ENCODE data around the gene ALDH16A1. TPM values are rescaled to one million over a fixed set of nuclear protein-coding genes. Genes with fewer than 3 reads are reported as not detected.

ALDH16A1 gene
- total RNA-seq, 1 donor from 2014 or later, result 14.7 TPM

DNA sequence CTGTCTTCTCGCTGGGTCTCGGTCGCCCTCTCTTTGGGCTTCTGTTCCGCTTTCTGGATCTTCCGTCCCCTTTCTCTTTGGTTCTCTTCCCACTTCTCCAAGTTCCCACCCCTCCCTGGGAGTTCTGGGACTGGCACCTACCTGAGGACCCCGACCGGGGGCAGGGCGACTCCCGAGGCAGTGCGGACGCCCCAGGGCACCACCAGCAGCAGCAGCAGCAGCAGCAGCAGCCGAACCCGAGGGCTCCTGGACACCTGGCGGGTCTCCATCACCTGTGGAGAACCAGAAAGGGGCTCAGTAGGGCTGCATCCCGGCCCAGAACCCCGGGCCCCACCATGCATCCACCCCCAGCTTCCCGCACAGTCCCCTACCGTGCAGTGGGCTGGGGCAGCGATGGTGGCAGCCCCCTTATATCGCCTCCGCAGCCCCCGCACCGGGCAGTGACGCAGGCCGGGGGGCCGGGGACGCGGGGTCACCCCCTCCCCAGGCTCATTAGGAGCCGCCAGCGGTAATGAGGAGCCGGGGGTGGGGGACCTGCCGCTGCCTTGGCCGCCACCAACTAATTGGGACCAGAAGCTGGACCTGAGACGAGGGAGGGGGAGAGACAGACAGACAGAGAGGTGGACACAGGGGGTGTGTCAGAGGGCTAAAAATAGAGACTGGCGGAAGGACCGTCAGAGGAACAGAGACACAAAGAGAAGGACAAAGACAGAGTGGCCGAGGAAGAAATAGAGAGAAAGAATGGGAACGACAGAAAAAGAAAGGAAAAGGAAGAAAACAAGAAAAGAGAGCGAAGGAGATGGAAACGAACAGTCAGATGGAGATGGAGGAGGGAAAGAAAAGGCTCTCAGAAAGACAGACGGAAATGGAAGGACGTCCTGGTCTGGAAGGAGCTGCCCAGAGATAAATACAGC, 29.7 kb upstream of the ALDH16A1 start, which contains the start of gene PTH2:
TSS of gene PTH2 (minus strand) at position 371 of the 914 bp plus-strand sequence. CDS start at position 269, 102 bp downstream.
- peak; percentile 86 for TF ChIP-seq EZH2 (IDR thresholded peaks at IDR 0.05)
- TF ChIP-seq, protein P1, sequence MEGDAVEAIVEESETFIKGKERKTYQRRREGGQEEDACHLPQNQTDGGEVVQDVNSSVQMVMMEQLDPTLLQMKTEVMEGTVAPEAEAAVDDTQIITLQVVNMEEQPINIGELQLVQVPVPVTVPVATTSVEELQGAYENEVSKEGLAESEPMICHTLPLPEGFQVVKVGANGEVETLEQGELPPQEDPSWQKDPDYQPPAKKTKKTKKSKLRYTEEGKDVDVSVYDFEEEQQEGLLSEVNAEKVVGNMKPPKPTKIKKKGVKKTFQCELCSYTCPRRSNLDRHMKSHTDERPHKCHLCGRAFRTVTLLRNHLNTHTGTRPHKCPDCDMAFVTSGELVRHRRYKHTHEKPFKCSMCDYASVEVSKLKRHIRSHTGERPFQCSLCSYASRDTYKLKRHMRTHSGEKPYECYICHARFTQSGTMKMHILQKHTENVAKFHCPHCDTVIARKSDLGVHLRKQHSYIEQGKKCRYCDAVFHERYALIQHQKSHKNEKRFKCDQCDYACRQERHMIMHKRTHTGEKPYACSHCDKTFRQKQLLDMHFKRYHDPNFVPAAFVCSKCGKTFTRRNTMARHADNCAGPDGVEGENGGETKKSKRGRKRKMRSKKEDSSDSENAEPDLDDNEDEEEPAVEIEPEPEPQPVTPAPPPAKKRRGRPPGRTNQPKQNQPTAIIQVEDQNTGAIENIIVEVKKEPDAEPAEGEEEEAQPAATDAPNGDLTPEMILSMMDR (IDR thresholded peaks at IDR 0.05), result no peak
- peak; percentile 61 for TF ChIP-seq EZH2phosphoT487 (IDR thresholded peaks at IDR 0.05)
- Mint-ChIP-seq H3K27me3 (ENCODE audit: insufficient read depth, low read depth) (peaks cover 89% of the 10 kb centered on the region), H3K27ac (no peak within 1 kb of the TSS), H3K9me3 (peaks cover 5% of the 10 kb centered on the region), H3K36me3 (no peaks in the 10 kb centered on the region), H3K4me3 (peak within 1 kb of the TSS; percentile 82), H3K4me1 (peaks cover 55% of the 10 kb centered on the region)
- Histone ChIP-seq H2AFZ (replicated peaks) (no peak within 1 kb of the TSS), H3K27ac (no peak within 1 kb of the TSS), H3K9me3 (ENCODE audit: low read depth) (no peaks in the 10 kb centered on the region), H3K9ac (no peak within 1 kb of the TSS), H3K4me2 (peak within 1 kb of the TSS; percentile 69), H3K4me3 (peak within 1 kb of the TSS; percentile 36), H3K79me2 (ENCODE audit: low read depth) (no peaks in the 10 kb centered on the region), H3K4me1 (peaks cover 27% of the 10 kb centered on the region), H4K20me1 (ENCODE audit: low read depth) (peaks cover 7% of the 10 kb centered on the region), H3F3A (ENCODE audit: low read depth) (peaks cover 56% of the 10 kb centered on the region), H3K27me3 (peaks cover 98% of the 10 kb centered on the region), H3K36me3 (no peaks in the 10 kb centered on the region)
- no peak for DNase-seq (ENCODE audit: low spot score)

DNA sequence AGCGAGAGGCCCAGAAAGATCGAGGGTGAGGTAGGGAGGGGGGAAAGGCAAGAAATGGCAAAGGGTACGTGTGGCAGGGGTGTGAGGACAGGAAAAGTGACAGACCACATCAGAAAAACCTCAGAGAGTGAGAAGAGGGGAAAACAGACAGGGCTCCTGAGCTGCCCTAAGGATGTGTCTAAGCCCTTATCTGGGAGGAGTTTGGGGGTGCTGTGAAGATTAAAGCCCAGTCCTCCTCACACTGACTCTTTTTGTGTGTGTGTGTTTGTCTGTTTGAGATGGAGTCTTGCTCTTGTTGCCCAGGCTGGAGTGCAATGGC, 29.1 kb upstream of the ALDH16A1 start:
- Mint-ChIP-seq H3K4me1 (peaks cover 60% of the 10 kb centered on the region), H3K9me3 (peaks cover 5% of the 10 kb centered on the region), H3K4me3 (peak overlapping the region; percentile 6), H3K27me3 (ENCODE audit: insufficient read depth, low read depth) (peaks cover 85% of the 10 kb centered on the region), H3K27ac (no peak overlapping the region), H3K36me3 (no peaks in the 10 kb centered on the region)
- peaks cover 7% of the 10 kb centered on the region for H4K20me1 ChIP-seq (ENCODE audit: low read depth)
- no peak overlapping the region for H3K4me3 ChIP-seq
- peaks cover 27% of the 10 kb centered on the region for H3K4me1 ChIP-seq
- H3K79me2 ChIP-seq (ENCODE audit: low read depth), result no peaks in the 10 kb centered on the region
- no peaks in the 10 kb centered on the region for H3K36me3 ChIP-seq
- H3K9me3 ChIP-seq (ENCODE audit: low read depth), result no peaks in the 10 kb centered on the region
- peak overlapping the region; percentile 69 for H3K4me2 ChIP-seq
- no peak overlapping the region for H3K9ac ChIP-seq
- H3K27ac ChIP-seq, result no peak overlapping the region
- peaks cover 100% of the 10 kb centered on the region for H3K27me3 ChIP-seq
- TF ChIP-seq, protein P1 (IDR thresholded peaks at IDR 0.05), result no peak
- no peak for TF ChIP-seq EZH2phosphoT487 (IDR thresholded peaks at IDR 0.05)
- no peak for TF ChIP-seq EZH2 (IDR thresholded peaks at IDR 0.05)
- DNase-seq (ENCODE audit: low spot score), result no peak
- no peak overlapping the region for H2AFZ ChIP-seq (replicated peaks)
- H3F3A ChIP-seq (ENCODE audit: low read depth), result peaks cover 62% of the 10 kb centered on the region

DNA sequence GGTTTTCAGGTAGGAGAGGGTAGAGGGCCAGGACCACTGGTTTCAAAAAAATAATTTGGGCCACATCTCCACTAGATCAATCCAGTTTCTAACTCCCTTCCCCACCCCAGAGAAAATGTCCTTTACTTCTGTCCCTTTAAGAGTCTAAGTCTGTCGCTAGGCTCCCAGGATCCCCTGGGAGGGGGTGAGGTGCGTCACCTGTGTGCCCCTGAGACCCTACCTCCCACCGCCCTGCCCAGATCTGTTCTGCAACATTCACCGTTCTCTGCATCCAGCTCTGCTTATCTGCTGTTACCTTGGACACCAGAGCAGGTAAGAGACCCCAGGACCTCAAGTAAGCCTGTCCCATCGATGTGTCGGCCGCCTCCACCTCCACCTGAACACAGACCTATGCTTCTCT, 27.8 kb upstream of the ALDH16A1 start, which contains the start of gene GFY:
TSS of gene GFY (plus strand) at position 211 of the 400 bp plus-strand sequence. CDS start 1,043 bp downstream, outside the sequence.
- H3K4me1 ChIP-seq, result peaks cover 36% of the 10 kb centered on the region
- peaks cover 68% of the 10 kb centered on the region for H3F3A ChIP-seq (ENCODE audit: low read depth)
- H3K36me3 ChIP-seq, result no peaks in the 10 kb centered on the region
- peaks cover 100% of the 10 kb centered on the region for H3K27me3 ChIP-seq
- no peak within 1 kb of the TSS for H2AFZ ChIP-seq (replicated peaks)
- H3K79me2 ChIP-seq (ENCODE audit: low read depth), result no peaks in the 10 kb centered on the region
- H3K4me3 ChIP-seq, result peak within 1 kb of the TSS; percentile 10
- no peak within 1 kb of the TSS for H3K9ac ChIP-seq
- no peak within 1 kb of the TSS for H3K27ac ChIP-seq
- no peak within 1 kb of the TSS for H3K27ac Mint-ChIP-seq
- peaks cover 10% of the 10 kb centered on the region for H3K9me3 Mint-ChIP-seq
- no peaks in the 10 kb centered on the region for H3K9me3 ChIP-seq (ENCODE audit: low read depth)
- peaks cover 7% of the 10 kb centered on the region for H4K20me1 ChIP-seq (ENCODE audit: low read depth)
- H3K27me3 Mint-ChIP-seq (ENCODE audit: insufficient read depth, low read depth), result peaks cover 79% of the 10 kb centered on the region
- no peak for DNase-seq (ENCODE audit: low spot score)
- H3K4me2 ChIP-seq, result peak within 1 kb of the TSS; percentile 69
- H3K36me3 Mint-ChIP-seq, result no peaks in the 10 kb centered on the region
- TF ChIP-seq EZH2phosphoT487 (IDR thresholded peaks at IDR 0.05), result no peak
- peaks cover 69% of the 10 kb centered on the region for H3K4me1 Mint-ChIP-seq
- peak within 1 kb of the TSS; percentile 30 for H3K4me3 Mint-ChIP-seq

Measured in neural progenitor cell (in vitro differentiated cells).